Gastrocnemius medialis (tissue), 4 donors: ENCODE data around the gene PDLIM1.
"Not testable (repeated sequence)": the region's sequence is repeated elsewhere in the genome, so short reads cannot be mapped to it uniquely, and the experiment has no call there.

Source experiments
- POLR2A ChIP-seq, 2 donors: fragments of 450-650 bp; IDR thresholded peaks; one replicate each; pipeline ENCODE4 v1.6.1; 2017; ENCODE audit warnings: antibody characterized with exemption in 2 of 2, mild to moderate bottlenecking in 2 of 2, moderate library complexity in 2 of 2
- TF ChIP-seq, protein P1 (sequence below), 5 experiments: fragments of 450-650 bp in 3 of 5; fragments of 200-600 bp in 2 of 5; sonication (generic) in 2 of 5; IDR thresholded peaks in 4 of 5; conservative IDR thresholded peaks in 1 of 5; 1 replicate in 4 of 5; 2 replicates in 1 of 5; pipeline ENCODE4 v1.5.1; 2016 to 2019; ENCODE audit warnings: antibody characterized with exemption in 5 of 5, mild to moderate bottlenecking in 3 of 5, moderate library complexity in 3 of 5

DNA sequence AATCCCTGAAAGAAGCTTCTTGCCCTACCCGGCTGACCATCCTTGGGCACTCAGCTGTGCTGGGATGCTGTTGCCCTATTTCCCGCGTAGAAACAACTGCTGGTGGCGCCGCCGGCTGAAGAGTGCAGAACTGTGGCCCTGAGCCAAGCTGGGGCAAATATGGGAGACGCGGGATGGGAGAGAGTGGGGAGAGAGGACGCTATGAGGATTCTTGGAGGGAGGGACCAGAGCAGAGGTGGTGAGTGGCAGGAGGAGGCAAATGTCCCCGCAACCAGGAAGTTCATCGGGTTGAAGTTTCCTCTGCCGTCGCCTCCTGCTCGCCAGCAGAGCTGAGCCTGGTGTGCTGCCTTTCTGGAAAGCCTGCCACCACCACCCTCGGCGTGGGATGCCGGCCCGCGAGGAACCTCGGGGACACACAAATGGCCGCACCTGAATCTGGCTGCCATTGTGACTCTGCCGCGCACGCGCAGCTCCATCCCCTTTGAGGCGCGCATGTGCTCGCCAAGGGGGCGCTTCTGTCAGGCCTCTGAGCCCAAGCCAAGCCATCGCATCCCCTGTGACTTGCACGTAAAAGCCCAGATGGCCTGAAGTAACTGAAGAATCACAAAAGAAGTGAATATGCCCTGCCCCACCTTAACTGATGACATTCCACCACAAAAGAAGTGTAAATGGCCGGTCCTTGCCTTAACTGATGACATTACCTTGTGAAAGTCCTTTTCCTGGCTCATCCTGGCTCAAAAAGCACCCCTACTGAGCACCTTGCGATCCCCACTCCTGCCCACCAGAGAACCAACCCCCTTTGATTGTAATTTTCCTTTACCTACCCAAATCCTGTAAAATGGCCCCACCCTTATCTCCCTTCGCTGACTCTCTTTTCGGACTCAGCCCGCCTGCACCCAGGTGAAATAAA lies 59.9 kb downstream of the PDLIM1 start:
- TF ChIP-seq, protein P1, sequence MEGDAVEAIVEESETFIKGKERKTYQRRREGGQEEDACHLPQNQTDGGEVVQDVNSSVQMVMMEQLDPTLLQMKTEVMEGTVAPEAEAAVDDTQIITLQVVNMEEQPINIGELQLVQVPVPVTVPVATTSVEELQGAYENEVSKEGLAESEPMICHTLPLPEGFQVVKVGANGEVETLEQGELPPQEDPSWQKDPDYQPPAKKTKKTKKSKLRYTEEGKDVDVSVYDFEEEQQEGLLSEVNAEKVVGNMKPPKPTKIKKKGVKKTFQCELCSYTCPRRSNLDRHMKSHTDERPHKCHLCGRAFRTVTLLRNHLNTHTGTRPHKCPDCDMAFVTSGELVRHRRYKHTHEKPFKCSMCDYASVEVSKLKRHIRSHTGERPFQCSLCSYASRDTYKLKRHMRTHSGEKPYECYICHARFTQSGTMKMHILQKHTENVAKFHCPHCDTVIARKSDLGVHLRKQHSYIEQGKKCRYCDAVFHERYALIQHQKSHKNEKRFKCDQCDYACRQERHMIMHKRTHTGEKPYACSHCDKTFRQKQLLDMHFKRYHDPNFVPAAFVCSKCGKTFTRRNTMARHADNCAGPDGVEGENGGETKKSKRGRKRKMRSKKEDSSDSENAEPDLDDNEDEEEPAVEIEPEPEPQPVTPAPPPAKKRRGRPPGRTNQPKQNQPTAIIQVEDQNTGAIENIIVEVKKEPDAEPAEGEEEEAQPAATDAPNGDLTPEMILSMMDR (IDR thresholded peaks at IDR 0.05 in 4 of 5, conservative IDR thresholded peaks at IDR 0.05 in 1 of 5) = not testable (repeated sequence)
- not testable (repeated sequence) for TF ChIP-seq POLR2A (IDR thresholded peaks at IDR 0.05)
